GM12878 (cell line): ENCODE results near the gene YKT6. TPM values are rescaled to one million over a fixed set of nuclear protein-coding genes. Genes with fewer than 3 reads are reported as not detected.

ENCODE experiments used
- ATAC-seq: fragments of 200-7000 bp; cut with Tn5 transposase; 3 replicates; pipeline ENCODE4 v1.9.1; 2020; ENCODE audit warnings: mild to moderate bottlenecking, moderate library complexity
- BruUV-seq: library from RNA; stranded (reverse); fragments of 400-500 nt; replicated peaks from 2 replicates; lab custom pipeline; 2021; lab: Mats Ljungman, UMichigan
- CTCF ChIA-PET: fragments of 300-600 bp; sonication (Branson Sonifier 250); formaldehyde crosslinking; extraction: SDS; loops from one replicate; lab custom pipeline; 2021; ENCODE audit warnings: inconsistent platforms; lab: Yijun Ruan, JAX
- POLR2A ChIA-PET: fragments of 350-600 bp; formaldehyde crosslinking; extraction: SDS; loops from one replicate; lab custom pipeline; 2021; ENCODE audit warnings: inconsistent platforms; lab: Charles Lee
- RAD21 ChIA-PET: fragments of 300-600 bp; sonication (Branson Sonifier 250); formaldehyde crosslinking; loops from one replicate; lab custom pipeline; 2023; ENCODE audit warnings: antibody characterized with exemption; ENCODE audit not compliant: unreplicated experiment; lab: Charles Lee
- SMC1A ChIA-PET: fragments of 300-600 bp; sonication (Branson Sonifier 250); formaldehyde crosslinking; loops from one replicate; lab custom pipeline; 2023; ENCODE audit not compliant: unreplicated experiment, uncharacterized antibody; lab: Charles Lee
- DNase-seq: peaks from one replicate; pipeline ENCODE4 v3.0.0-alpha.2; 2011; ENCODE audit warnings: low read depth, low spot score
- FAIRE-seq: peaks from 3 replicates; lab custom pipeline; 2011; peaks lifted over from hg19 to GRCh38; lab: Jason Lieb, UNC
- H2AFZ ChIP-seq: 2 replicates; pipeline ENCODE4 v1.6.0; 2011; ENCODE audit warnings: low read depth, low read length, control low read depth; ENCODE audit not compliant: control insufficient read depth
- H3K27ac ChIP-seq: 2 replicates; pipeline ENCODE4 v1.5.1; 2011; ENCODE audit warnings: control low read depth; ENCODE audit not compliant: control insufficient read depth, insufficient read depth
- H3K27me3 ChIP-seq, 2 experiments: replicated peaks in 1 of 2; 2 replicates each; pipeline versions ENCODE4 v1.6.0 to v1.6.1; 2011; ENCODE audit warnings: low read length in 1 of 2; ENCODE audit not compliant: control insufficient read depth in 2 of 2, insufficient read depth in 2 of 2
- H3K36me3 ChIP-seq, 2 experiments: 2 replicates each; pipeline ENCODE4 v1.5.1; 2011; ENCODE audit warnings: low read length in 1 of 2; ENCODE audit not compliant: control insufficient read depth in 2 of 2, insufficient read depth in 2 of 2
- H3K4me1 ChIP-seq: 2 replicates; pipeline ENCODE4 v1.6.1; 2011; ENCODE audit warnings: mild to moderate bottlenecking, low read length, moderate library complexity, mixed read lengths; ENCODE audit not compliant: control insufficient read depth, insufficient read depth
- H3K4me2 ChIP-seq: 2 replicates; pipeline ENCODE4 v1.6.0; 2011; ENCODE audit warnings: control low read depth; ENCODE audit not compliant: control insufficient read depth, insufficient read depth
- H3K4me3 ChIP-seq: fragments of 200-600 bp; sonication (generic); 2 replicates; pipeline ENCODE4 v1.5.1; 2016
- H3K79me2 ChIP-seq: 2 replicates; pipeline ENCODE4 v1.6.0; 2011; ENCODE audit warnings: low read length; ENCODE audit not compliant: control insufficient read depth, insufficient read depth
- H3K9ac ChIP-seq: 2 replicates; pipeline ENCODE4 v1.8.0; 2011; ENCODE audit warnings: low read length, control low read depth, mixed read lengths; ENCODE audit not compliant: control insufficient read depth, insufficient read depth
- H3K9me3 ChIP-seq: replicated peaks from 3 replicates; pipeline ENCODE4 v1.5.1; 2011; ENCODE audit warnings: mild to moderate bottlenecking, low read length; ENCODE audit not compliant: control insufficient read depth, insufficient read depth
- H4K20me1 ChIP-seq: 2 replicates; pipeline ENCODE4 v1.6.0; 2011; ENCODE audit not compliant: control insufficient read depth, insufficient read depth
- CBX5 ChIP-seq: sonication (generic); IDR thresholded peaks from 2 replicates; pipeline ENCODE4 v1.6.1; 2016; ENCODE audit warnings: low read depth, moderate library complexity, mild to moderate bottlenecking, inconsistent platforms
- CHD2 ChIP-seq: IDR thresholded peaks from 2 replicates; pipeline ENCODE4 v1.6.1; 2011; ENCODE audit warnings: low read depth, low read length, improper control_type of control experiment, borderline replicate concordance
- GATAD2B ChIP-seq: fragments of 450-650 bp; conservative IDR thresholded peaks from 2 replicates; pipeline ENCODE4 v1.6.1; 2017; ENCODE audit warnings: low read depth, mild to moderate bottlenecking, moderate library complexity
- JUND ChIP-seq: IDR thresholded peaks from 2 replicates; pipeline ENCODE4 v1.6.1; 2012; ENCODE audit warnings: low read depth, mild to moderate bottlenecking, low read length, improper control_type of control experiment, moderate library complexity
- MXI1 ChIP-seq: fragments of 150-350 bp; IDR thresholded peaks from 2 replicates; pipeline ENCODE4 v1.6.1; 2011; ENCODE audit warnings: low read depth, mild to moderate bottlenecking, inconsistent platforms, low read length, improper control_type of control experiment
- NBN ChIP-seq: fragments of 450-650 bp; IDR thresholded peaks from 2 replicates; pipeline ENCODE4 v1.6.1; 2016
- NR2F1 ChIP-seq: fragments of 450-650 bp; conservative IDR thresholded peaks from 2 replicates; pipeline ENCODE4 v1.6.1; 2017; ENCODE audit warnings: mild to moderate bottlenecking
- PAX5 ChIP-seq: IDR thresholded peaks from 2 replicates; pipeline ENCODE4 v1.6.1; 2011; ENCODE audit warnings: low read depth, low read length, borderline replicate concordance
- SIN3A ChIP-seq: IDR thresholded peaks from 2 replicates; pipeline ENCODE4 v1.6.1; 2012; ENCODE audit warnings: low read depth, low read length, improper control_type of control experiment
- SIX5 ChIP-seq: IDR thresholded peaks from 2 replicates; pipeline ENCODE4 v1.6.1; 2011; ENCODE audit warnings: mild to moderate bottlenecking, low read depth, low read length, moderate library complexity; ENCODE audit not compliant: severe bottlenecking
- SP1 ChIP-seq: IDR thresholded peaks from one replicate; pipeline ENCODE4 v1.6.1; 2011; ENCODE audit warnings: low read depth, low read length
- TCF3 ChIP-seq: IDR thresholded peaks from 2 replicates; pipeline ENCODE4 v1.6.1; 2012; ENCODE audit warnings: low read depth, mild to moderate bottlenecking, low read length, borderline replicate concordance; ENCODE audit not compliant: insufficient read depth
- ZZZ3 ChIP-seq: IDR thresholded peaks from 2 replicates; pipeline ENCODE4 v1.6.1; 2011; ENCODE audit warnings: low read depth; ENCODE audit not compliant: control insufficient read depth, insufficient read length
- WGBS: methylation state at CpG from one replicate; pipeline ENCODE4 v1.1.6; 2016; ENCODE audit warnings: low lambda C conversion rate; ENCODE audit not compliant: insufficient replicate concordance, insufficient coverage; ENCODE audit errors: missing lambda C conversion rate; 5-methylcytosine and 5-hydroxymethylcytosine counted together
- in situ Hi-C: fragments of 300-500 bp; cut with MboI; formaldehyde crosslinking; loops from 9 replicates; pipeline ENCODE4 v1.14.3; 2018; ENCODE audit warnings: mixed read lengths
- intact Hi-C: fragments of 100-400 bp; cut with micrococcal nuclease; formaldehyde crosslinking; loops from one replicate; pipeline ENCODE4 v1.14.2; 2022; ENCODE audit not compliant: unreplicated experiment
- polyA plus RNA-seq, 11 experiments: library from polyadenylated mRNA; depleted of rRNA in 4 of 11; unstranded in 6 of 11; stranded (reverse) in 5 of 11; fragments of >200 nt; fragmentation: Nextera tagmentation in 4 of 11; fragmentation: Illumina TruSeq in 1 of 11; extraction: Ambion mirVana in 4 of 11; extraction: Trizol in 1 of 11; gene quantifications; 1 replicate in 1 of 11; 2 replicates in 10 of 11; pipeline versions ENCODE4 v1.2.1 to v1.2.3, GENCODE V29; 2011 to 2016; ENCODE audit warnings: inconsistent platforms in 2 of 11, missing spikeins in 2 of 11, low read depth in 1 of 11
- total RNA-seq, 4 experiments: library from RNA; depleted of rRNA in 3 of 4; stranded (reverse); fragments of >200 nt in 3 of 4; fragmentation: Illumina TruSeq in 1 of 4; extraction: Trizol in 1 of 4; gene quantifications; 2 replicates each; pipeline versions ENCODE4 v1.2.1 to v1.2.3, GENCODE V29; 2013 to 2021
- TF ChIP-seq, protein P1 (sequence below): fragments of 450-650 bp; IDR thresholded peaks from 2 replicates; pipeline ENCODE4 v1.6.1; 2017; ENCODE audit warnings: mild to moderate bottlenecking, moderate library complexity
- TF ChIP-seq, protein P2 (sequence below): fragments of 450-650 bp; IDR thresholded peaks from 2 replicates; pipeline ENCODE4 v1.6.1; 2018; ENCODE audit warnings: mild to moderate bottlenecking, low read depth, moderate library complexity; ENCODE audit not compliant: partially characterized antibody
- TF ChIP-seq, protein P3 (sequence below): fragments of 450-650 bp; IDR thresholded peaks from 2 replicates; pipeline ENCODE4 v1.6.1; 2016; ENCODE audit warnings: mild to moderate bottlenecking

The YKT6 gene
- total and polyA plus RNA-seq, 10 of the 15 experiments (the other 5 are each of a cell fraction or from before 2014, with no cell fraction given) = 1.7 to 95.2 (median 70.5) TPM

DNA sequence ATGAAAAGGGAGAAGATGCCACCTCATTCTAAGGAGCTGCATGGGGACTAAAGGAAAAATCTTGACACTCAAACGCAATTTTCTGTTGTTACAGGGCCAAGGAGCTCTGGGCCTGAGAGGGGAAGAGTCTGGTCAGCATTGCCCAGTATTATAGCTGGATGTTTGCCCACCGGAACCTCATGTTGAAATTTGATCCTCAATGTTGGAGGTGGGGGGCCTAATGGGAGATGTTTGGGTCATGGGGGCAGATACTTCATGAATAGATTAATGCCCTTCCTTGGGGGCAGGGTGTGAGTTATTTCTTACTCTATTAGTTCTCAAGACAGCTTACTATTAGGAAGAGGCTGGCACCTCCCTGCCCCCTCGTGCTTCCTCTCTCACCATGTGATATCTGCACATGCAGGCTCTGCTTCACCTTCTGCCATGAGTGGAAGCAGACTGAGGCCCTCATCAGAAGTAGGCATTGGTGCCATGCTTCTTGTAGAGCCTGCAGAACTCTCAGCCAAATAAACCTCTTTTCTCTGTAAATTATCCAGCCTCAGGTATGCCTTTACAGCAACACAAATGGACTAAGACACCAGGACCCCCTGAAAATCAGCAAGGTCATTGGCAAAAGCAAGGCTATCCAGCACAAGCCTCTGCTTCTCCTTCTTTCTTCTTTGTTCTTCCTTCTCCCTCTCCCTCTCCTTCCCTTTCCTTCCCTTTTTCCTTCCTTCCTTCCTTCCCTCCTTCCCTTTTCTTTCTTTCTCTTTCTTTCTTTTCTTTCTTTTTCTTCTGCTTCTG, 26.7 kb upstream of the YKT6 start:
- Histone ChIP-seq H3K27ac (no peak overlapping the region), H3K4me2 (no peak overlapping the region), H3K9ac (no peak overlapping the region), H3K4me1 (no peaks in the 10 kb centered on the region), H3K4me3 (no peak overlapping the region), H3K36me3 (no peaks in the 10 kb centered on the region), H3K79me2 (no peaks in the 10 kb centered on the region), H3K27me3 (peaks cover 0 to 2% of the 10 kb centered on the region in 2 experiments; a peak in 2 of 4 replicates), H4K20me1 (no peaks in the 10 kb centered on the region), H3K9me3 (no peaks in the 10 kb centered on the region), H2AFZ (no peak overlapping the region)
- 28% methylated on average over 3 of the region's 3 CpGs for WGBS
- FAIRE-seq (no peak), ATAC-seq (no peak), DNase-seq (no peak)
- ChIA-PET RAD21 (no interaction called here), CTCF (interaction anchor here (0.6 kb wide), 1 partner anchor 559 kb away, joined by 3 read pairs; no protein-coding TSS in a partner anchor), POLR2A (no interaction called here), SMC1A (no interaction called here)
- no TSS peak for BruUV-seq
- intact Hi-C loops = no loop called here
- in situ Hi-C loops = no loop called here
- TF ChIP-seq, protein P1, sequence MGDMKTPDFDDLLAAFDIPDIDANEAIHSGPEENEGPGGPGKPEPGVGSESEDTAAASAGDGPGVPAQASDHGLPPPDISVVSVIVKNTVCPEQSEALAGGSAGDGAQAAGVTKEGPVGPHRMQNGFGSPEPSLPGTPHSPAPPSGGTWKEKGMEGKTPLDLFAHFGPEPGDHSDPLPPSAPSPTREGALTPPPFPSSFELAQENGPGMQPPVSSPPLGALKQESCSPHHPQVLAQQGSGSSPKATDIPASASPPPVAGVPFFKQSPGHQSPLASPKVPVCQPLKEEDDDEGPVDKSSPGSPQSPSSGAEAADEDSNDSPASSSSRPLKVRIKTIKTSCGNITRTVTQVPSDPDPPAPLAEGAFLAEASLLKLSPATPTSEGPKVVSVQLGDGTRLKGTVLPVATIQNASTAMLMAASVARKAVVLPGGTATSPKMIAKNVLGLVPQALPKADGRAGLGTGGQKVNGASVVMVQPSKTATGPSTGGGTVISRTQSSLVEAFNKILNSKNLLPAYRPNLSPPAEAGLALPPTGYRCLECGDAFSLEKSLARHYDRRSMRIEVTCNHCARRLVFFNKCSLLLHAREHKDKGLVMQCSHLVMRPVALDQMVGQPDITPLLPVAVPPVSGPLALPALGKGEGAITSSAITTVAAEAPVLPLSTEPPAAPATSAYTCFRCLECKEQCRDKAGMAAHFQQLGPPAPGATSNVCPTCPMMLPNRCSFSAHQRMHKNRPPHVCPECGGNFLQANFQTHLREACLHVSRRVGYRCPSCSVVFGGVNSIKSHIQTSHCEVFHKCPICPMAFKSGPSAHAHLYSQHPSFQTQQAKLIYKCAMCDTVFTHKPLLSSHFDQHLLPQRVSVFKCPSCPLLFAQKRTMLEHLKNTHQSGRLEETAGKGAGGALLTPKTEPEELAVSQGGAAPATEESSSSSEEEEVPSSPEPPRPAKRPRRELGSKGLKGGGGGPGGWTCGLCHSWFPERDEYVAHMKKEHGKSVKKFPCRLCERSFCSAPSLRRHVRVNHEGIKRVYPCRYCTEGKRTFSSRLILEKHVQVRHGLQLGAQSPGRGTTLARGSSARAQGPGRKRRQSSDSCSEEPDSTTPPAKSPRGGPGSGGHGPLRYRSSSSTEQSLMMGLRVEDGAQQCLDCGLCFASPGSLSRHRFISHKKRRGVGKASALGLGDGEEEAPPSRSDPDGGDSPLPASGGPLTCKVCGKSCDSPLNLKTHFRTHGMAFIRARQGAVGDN = no peak
- TF ChIP-seq SIX5 (no peak), JUND (no peak), SIN3A (no peak), NR2F1 (no peak), ZZZ3 (no peak), GATAD2B (no peak), PAX5 (no peak), CBX5 (no peak), SP1 (no peak), TCF3 (no peak), CHD2 (no peak), NBN (no peak), MXI1 (no peak)
- TF ChIP-seq, protein P2, sequence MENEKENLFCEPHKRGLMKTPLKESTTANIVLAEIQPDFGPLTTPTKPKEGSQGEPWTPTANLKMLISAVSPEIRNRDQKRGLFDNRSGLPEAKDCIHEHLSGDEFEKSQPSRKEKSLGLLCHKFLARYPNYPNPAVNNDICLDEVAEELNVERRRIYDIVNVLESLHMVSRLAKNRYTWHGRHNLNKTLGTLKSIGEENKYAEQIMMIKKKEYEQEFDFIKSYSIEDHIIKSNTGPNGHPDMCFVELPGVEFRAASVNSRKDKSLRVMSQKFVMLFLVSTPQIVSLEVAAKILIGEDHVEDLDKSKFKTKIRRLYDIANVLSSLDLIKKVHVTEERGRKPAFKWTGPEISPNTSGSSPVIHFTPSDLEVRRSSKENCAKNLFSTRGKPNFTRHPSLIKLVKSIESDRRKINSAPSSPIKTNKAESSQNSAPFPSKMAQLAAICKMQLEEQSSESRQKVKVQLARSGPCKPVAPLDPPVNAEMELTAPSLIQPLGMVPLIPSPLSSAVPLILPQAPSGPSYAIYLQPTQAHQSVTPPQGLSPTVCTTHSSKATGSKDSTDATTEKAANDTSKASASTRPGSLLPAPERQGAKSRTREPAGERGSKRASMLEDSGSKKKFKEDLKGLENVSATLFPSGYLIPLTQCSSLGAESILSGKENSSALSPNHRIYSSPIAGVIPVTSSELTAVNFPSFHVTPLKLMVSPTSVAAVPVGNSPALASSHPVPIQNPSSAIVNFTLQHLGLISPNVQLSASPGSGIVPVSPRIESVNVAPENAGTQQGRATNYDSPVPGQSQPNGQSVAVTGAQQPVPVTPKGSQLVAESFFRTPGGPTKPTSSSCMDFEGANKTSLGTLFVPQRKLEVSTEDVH = no peak
- TF ChIP-seq, protein P3, sequence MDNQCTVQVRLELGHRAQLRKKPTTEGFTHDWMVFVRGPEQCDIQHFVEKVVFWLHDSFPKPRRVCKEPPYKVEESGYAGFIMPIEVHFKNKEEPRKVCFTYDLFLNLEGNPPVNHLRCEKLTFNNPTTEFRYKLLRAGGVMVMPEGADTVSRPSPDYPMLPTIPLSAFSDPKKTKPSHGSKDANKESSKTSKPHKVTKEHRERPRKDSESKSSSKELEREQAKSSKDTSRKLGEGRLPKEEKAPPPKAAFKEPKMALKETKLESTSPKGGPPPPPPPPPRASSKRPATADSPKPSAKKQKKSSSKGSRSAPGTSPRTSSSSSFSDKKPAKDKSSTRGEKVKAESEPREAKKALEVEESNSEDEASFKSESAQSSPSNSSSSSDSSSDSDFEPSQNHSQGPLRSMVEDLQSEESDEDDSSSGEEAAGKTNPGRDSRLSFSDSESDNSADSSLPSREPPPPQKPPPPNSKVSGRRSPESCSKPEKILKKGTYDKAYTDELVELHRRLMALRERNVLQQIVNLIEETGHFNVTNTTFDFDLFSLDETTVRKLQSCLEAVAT = no peak
